Embryonic facial prominence (tissue), 1 donor: ENCODE measurements around the gene GNAL.

Experiments used
- DNase-seq: peaks from one replicate; pipeline ENCODE4 v3.0.0-alpha.2; 2016; ENCODE audit errors: extremely low spot score

The GNAL gene

DNA sequence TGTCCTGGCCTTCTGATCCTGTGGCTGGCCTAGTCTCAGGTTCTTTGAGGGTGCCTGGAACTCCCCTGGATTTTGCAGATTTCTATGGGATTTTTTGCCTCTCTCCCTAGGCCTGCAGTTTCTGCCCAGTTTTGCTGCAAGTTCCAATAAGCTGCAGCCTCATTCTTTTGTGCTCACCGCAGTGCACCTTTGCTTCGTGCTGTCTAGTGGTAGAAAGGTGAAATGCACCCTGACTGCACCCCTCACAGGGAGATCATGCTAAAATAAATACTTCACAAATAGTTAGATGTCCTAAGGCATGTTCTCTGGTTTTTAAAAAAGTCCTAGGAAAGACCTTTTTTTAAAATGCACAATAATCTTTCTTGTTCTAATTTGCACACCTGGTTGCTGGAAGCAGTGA, 72.5 kb downstream of the GNAL start:
- DNase-seq = no peak

DNA sequence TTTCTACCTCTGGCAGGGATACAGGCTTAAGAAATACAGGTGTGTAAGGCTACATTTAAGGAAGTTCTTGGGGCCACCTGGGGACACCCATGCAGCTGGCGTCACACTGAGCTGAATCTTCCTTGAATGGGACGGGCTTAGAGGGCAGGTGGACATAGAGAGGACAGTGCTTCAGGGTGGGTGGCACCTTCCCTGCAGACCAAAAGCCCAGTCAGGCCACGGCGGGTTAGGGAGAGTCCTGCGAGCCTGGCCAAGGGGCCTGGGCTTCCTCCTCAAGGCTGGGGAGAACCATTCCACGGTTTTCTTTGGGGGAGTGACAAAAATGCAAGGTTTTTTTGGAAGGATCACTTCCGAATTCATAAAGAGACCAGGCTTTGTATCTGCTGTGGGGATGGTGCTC, 73.4 kb downstream of the GNAL start:
- DNase-seq = no peak

DNA sequence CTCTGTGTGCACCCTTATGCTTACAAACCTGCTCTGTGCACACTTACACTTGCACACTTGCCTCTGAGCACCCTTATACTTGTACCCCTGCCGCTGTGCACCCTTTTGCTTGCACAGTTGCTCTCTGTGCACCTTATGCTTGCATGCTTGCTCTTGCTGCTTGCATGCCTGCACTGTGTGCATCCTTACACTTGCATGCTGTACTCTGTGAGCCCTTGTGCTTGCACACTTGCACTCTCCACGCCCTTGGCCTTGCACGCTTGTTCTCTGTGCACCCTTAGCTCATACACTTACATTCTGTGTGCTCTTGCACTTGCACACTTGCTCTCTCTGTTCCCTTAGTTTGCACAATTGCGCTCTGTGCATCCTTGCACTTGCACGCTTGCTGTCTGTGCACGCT, 78.3 kb downstream of the GNAL start:
- no peak for DNase-seq

DNA sequence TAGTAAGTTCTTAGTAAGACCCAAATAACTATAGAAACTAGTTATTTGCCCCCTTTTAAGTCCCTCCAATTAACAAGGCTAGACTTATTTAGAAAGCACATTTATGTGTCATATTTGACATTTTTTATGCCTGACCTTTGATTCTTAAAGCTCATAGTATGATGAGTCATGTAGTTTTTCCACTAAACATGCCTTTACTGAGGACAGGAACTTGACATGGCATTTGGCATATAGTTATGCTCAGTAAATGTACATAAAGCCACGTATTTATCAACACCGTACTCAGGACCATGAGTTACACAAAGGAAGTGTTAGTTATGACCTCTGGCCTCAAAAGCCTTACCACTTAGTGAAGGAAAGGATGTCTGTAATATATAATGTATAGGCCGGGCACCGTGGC, 78.9 kb downstream of the GNAL start:
- DNase-seq = no peak

DNA sequence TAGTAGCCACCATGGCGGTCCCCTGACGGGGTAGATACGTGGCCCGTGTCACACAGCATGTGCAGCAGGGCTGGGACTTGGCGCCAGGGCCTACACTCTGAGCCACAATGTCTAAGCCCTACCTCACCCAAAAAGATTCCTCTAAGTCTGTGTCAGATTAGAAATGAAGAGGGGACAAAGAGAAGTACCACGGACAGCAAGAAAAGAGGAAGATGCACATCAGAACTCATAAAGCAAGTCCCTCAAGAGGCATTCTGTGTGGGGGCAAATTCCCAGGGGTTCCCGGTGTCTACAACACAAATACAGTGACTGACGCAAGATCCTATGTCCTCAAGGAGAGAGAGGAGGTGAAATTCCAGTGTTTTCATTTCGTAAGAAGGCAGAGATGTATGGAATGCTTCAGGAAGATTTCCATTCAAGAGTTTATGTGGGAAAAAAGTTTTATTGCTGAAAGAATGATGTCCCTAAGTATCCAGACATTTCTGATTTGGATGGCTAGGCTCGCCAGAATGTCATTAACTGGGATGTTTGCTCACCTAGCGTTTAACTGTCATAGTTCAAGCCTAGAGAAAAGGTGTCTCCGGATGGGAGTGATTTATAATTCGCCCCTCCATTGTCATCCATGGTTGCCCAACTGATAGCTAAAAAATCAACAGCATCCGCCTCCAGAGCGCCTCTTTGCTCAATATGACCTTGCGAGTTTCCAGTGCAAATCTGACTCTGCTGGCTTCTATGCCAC, 86.5 kb downstream of the GNAL start:
- no peak for DNase-seq

DNA sequence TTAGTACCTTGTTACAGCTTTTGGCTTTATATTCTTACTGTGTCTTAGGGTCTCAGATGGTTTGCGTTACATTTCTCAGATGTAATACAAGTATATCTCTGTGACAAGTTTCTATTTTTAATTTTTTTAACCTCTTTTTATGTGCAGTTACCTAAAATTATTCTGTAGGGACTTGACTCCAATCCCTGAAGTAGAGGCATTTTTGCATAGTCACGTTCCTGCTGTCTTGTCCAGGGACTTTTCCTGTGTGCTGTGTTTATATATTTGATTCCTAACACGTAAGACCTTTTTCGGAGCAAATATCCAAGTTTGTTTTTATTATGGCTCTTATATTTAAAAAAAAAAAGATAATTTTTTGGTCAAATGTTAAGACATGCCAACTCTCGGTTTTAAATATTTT, 91.0 kb downstream of the GNAL start:
- DNase-seq = no peak

DNA sequence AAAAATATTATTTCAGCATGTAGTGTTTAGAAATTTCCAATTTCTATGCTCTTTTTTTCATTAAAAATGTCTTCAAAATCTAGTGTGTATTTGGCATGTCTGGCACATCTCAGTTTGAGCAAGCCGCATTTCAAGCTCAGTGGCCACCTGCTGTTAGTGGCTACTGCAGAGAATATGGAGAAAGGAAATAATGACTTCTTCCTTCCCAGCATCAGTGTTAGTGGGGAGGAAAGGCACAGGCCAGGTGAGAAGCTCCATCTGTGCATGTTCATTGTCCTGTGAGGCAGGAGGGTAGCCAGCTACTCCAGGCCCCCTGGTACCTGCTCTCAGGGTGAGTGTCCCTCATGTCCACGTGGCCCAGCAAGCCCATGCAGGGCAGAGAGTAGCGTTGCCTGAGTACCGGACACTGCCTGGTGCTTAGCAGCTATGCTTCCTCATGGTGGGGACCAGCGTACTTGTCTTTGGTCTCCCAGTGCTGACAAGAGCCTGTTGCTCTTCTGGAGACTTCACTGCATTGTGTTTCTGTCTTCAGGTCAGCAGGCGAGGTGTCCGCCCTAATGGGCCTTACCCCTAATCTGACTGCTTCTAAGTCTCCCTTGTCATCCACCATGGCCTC, 94.8 kb downstream of the GNAL start:
- DNase-seq = no peak

DNA sequence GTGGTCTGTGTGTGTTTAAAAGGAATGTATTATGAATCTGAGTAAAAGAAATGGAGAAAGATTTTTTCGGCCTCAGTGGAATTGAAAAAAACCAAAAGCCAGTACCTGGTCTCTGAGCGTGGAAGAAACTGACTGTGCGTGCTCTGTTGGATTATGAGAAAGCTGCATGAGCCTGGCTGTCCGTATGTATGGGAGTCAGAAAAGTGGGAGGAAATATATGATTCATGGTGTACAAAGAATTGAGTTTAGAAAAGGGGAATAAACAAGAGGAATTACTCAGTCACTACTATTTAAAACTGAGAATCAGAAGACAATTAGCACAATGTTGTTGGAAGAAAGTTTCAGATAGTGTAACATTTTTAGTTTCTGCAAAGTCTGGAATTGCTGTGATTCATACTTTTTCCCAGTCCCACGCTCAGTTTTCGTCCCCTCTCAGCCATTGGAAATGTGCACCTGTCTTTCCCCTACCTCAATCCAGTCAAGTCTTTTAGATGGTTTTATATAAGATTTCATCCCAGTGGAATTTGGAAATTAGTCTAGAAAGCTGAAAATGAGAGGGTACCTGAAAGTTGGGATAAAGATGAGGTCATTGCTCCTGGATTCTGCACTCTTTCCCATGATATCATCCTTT, 95.7 kb downstream of the GNAL start:
- no peak for DNase-seq

DNA sequence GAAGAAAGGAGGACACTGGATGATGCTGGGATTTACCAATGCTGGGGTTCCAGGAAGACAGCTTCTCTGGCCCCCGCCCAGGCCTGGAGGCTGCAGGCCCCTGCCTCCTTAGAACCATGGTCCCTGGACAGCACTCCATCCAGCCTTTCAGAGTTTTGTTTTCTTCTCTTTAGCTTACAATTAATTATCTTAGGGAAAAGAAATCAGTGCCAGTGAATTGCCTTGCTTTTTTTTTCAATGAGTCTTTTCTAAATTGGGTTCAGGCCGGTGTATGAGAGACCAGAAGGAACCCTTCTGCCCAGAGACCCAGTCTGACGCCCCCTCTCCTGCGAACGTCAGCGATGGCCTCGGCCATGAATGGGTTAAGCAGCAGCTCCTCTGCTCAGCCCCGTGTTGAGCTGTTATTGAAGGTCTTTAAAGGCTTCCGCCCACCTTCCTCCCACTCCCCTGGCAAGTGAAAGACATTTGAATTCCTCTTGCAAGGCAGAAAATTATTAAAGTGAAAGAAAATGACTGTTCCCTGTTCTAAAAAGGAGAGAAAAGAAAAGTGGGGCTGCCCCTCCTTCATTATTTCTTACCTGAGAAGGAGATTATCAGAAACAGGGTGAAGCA, 96.5 kb downstream of the GNAL start:
- DNase-seq = no peak

DNA sequence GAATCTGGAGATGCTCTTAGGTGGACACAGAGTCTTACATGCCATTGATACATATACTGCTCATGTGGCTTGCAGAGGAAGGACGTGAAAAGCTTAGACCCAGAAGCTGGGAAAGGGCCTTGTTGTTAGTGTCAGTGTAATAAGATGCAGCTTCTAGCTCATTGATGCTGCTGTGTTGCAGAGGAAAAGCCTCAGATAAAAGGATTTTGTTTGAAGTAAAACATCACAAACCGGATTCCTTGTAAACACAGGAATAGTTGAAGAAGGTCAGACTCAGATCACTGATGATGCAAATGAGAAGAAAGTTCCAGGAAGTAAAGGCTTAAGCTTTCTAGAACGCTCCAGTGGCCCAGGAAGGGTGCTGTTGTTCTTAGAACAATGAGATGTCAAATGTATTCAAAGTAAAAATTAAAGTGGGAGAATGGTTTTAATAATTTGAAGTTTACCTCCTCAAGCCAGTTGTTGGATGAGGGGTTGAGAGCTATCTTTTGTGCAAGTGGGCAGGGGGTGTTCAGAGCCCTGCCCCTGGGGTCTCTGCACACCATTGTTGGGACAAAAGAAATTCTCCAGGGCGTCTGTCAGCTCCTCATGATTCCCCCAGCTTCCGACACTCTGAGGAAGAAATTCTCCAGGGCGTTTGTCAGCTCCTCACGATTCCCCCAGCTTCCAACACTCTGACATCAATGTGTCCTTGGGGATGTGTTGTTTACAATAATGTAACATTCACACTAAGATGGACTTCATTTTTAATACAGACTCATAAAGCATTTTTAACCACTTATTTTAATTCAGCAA, 100.8 kb downstream of the GNAL start:
- DNase-seq = no peak

DNA sequence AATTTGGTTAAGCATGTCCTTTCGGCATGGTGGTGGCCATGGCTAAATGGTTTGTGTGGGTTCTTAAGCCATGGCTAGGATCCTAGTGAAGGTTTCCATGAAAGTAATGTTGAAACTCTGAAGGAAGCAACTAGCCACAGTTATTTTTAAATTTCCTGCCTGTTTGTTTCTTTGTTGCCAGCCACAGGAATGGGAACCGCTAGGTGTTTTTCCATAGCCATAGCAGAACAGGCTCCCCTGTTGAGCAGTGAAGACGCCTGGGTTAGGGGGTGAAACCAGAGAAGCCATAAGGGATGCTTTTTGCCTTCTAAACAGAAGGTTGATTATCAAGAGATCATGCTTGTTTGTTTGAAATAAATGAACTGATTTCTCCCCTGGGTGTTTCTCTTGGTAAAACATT, 102.1 kb downstream of the GNAL start:
- DNase-seq = no peak

DNA sequence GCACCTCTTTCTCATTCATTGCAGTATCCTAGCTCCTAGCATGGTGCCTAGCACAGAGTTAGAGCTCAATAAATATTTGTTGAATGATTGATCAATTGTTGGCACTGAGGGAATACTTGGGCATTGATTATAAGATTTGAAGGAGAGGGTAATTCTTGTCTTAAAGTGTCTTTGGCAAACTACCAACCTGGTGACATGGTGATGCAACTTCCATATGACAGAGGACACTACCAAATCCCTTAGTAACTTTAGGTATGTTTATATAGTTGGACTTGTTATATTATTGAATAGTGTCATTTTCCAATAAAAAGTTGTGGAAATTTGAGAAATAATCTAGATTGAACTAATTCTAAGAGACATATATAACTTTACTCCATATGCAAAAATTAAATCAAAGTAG, 103.6 kb downstream of the GNAL start:
- no peak for DNase-seq

DNA sequence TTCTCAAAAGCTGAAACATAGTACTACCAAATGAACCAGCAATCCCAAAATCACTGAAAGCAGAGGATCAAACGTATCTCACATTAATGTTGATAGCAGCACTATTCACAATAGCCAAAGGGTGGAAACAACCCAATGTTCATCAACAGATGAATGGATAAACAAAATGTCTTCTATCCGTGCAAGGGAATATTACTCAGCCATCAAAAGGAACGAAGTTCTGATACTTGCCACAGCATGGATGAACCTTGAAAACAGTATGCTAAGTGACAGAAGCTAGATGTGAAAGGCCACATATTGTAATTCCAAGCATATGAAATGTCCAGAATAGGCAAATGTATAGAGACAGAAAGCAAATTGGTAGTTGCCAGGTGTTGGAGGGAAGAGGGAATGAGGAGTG, 105.1 kb downstream of the GNAL start:
- DNase-seq = no peak

DNA sequence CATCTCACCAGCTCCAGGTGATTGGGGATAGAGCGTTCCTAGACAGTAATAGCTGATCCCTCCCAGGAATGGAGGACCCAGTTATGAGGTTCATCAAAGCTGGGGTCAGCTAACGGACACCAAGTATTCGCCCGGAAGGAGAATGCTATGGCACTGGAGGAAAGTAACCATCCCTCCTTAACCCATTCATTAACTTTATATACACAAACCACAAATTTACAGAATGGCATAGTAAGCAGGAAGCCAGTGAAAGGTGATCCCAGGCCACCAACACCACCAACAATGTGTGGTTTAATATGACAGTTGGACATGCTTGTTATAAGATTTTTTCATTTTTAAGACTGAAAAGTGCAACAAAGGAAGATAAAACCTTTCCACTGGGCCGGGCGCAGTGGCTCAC, 106.9 kb downstream of the GNAL start:
- DNase-seq = no peak

DNA sequence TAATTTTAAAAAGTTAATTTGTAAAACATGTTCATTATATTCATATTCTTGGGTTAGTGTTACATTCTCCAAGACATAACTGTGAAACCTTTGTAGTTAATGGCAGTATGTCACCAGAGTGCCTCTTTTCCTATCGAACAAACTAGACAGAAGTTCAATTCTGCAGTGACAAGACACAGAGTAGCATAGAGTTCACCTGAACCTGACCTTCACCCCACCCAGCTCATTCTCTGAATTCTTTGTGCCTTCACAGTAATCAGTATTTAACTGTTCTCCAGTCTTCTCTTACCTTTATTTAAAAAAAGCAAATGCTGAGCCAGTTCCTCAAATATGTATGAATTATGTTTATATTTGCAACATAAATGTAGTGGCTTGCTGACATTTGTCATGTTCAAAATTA, 109.2 kb downstream of the GNAL start:
- DNase-seq = no peak

DNA sequence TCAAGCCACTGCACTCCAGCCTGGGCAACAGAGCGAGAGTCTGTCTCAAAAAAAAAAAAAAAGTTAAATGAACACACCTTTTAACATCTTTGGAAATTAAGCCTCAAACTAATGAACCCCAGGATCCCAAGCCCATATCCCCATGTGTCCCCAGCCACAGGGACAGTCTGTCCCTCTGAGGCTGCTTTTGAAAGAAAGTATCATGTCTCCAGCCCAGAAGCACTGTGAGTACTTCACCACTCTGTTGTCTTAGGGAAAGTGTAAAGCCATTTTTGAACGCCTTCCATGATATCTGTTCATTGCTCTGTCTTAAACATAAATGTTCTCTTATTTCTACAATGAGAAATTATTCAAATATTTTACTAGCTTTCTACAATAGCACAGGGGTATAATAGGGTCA, 110.0 kb downstream of the GNAL start:
- DNase-seq = no peak

DNA sequence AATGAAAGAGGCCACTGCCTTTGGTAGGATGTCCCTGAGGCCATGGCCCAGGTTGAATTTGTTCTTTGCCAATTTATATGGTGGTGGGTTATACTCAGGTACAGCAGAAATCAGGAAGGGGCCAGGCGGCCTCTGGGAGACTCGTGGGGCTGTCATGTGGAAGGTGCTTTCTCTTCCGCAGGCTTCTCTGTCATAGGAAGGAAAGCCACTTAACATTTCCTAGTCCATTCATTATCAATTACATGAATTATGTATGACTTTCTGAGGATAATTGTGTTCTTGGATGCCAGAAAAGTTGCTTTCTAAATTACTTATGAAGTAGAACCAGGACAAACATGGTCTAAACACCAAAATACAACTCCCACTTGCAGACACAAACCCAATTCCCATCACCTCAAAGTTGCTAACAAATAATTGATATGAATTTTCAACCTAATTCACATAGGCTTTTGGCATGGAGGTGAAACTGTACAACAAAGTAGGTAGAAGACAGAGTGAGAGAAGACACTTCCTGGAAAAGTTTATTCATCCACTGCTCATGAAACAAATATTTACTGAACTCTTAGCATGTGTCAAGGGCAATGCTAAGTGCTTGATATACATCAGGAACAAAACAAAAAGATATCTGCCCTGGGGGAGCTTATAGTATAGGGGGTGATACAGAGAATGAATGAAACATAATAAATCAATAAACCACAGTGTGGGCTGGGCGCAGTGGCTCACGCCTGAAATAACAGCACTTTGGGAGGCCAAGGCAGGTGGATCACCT, 111.7 kb downstream of the GNAL start:
- DNase-seq = no peak

DNA sequence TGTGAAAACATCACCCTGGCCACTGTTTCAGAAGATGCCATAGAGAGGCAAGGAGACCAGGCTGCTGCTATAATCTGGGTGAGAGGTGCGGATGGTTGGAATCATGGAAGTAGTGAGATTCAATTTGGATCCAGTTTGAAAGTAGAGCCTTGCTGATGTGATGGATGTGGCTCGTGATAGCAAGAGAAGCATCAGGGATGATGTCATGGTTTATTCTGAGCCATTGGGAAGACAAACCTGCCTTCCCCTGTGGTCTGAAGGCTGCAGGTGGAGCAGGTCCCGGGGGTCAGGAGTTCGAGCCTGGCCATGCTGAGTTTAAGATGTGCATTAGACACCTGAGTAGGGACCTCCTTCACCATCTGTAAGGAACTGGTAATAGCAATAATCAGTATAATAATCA, 112.5 kb downstream of the GNAL start:
- DNase-seq = no peak

DNA sequence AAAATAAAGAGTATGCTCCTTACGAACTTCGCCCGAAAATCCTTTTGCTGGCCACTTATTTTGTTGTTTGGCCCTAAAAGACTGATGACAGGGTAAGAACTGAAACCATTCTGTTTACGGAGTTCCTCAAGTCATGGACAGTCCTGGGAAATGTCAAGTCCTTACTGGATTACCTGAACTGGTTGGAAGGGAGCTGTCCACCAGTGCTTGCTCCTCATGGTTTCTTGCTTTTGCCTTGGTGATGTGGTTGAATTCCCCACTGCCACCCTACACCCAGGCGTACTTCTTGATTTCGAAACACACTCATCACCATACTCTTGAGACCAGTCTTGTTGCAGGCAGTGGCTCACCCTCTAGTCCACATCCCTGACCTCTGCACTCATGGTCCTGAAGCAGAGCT, 113.1 kb downstream of the GNAL start:
- DNase-seq = no peak

DNA sequence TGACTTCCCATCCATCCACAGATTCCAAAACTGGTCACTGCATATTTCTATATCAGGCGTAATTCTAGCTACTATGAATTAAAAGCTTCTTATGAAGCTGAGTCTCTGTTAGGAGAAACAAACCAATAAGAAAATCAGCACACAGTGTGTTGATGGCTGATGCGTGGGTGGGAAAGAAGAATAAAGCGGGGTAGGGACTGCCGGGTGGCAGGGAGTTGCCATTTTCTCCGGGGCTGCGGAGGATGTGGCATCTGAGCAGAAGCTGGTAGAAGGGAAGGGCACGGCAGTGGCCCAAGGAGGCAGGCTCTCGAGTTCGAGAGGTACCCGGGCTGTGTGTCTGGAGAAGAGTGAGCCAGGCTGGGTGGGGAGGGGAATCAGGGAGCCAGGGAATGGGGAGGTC, 113.5 kb downstream of the GNAL start:
- no peak for DNase-seq

DNA sequence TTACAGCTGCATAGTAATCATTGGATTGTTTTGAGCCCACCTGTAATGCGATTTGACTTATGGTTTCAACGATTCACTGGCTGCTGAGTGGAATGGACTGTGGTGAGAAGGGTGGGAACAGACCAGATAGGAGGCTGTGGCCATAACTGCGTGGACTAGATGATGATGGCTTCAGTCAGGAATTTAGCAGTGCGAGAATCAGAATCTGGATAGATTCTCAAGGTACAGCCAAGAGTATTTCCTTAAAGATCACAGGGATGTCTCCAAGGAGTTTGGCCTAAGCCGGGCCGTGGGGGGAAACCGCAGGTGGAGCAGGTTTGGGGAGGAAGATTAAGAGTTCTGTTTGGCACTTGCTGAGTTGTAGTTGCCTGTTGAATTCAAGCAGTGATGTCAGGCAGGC, 118.2 kb downstream of the GNAL start:
- no peak for DNase-seq
